ENCODE data around the gene ASB16.

Gene ASB16

GRCh38 chr17:44205962-44206824 is 35.7 kb downstream of the ASB16 start:
- no peak for DNase-seq (ENCODE audit: insufficient read length)
- no peak for TF ChIP-seq TAF1 (IDR thresholded peaks at IDR 0.05; ENCODE audit: borderline replicate concordance, low read depth, low read length)
- no peak; the same call in 1 of the 2 replicates for TF ChIP-seq POLR2AphosphoS5 (IDR thresholded peaks at IDR 0.05; ENCODE audit: low read depth, low read length)
- peak; percentile 40; the same call in 1 of the 2 replicates for TF ChIP-seq POLR2A (IDR thresholded peaks at IDR 0.05; ENCODE audit: low read depth, low read length)
- FAIRE-seq, result no peak

GRCh38 chr17:44206825-44207155 is 36.3 kb downstream of the ASB16 start:
- FAIRE-seq, result no peak
- TF ChIP-seq POLR2AphosphoS5 (IDR thresholded peaks at IDR 0.05; ENCODE audit: low read depth, low read length) (no peak), TAF1 (IDR thresholded peaks at IDR 0.05; ENCODE audit: borderline replicate concordance, low read depth, low read length) (no peak), POLR2A (IDR thresholded peaks at IDR 0.05; ENCODE audit: low read depth, low read length) (no peak)
- DNase-seq (ENCODE audit: insufficient read length), result no peak

- FAIRE-seq (no peak), DNase-seq (ENCODE audit: insufficient read length) (no peak)
These were observed 36.8 kb downstream of the ASB16 start for GRCh38 chr17:44207319-44207718.

GRCh38 chr17:44207743-44208142 is 37.2 kb downstream of the ASB16 start:
- TF ChIP-seq TAF1 (IDR thresholded peaks at IDR 0.05; ENCODE audit: borderline replicate concordance, low read depth, low read length) (no peak), POLR2A (IDR thresholded peaks at IDR 0.05; ENCODE audit: low read depth, low read length) (no peak)
- no peak for FAIRE-seq
- DNase-seq (ENCODE audit: insufficient read length), result no peak

More at GRCh38 chr17:44207319-44207718, 36.8 kb downstream of the ASB16 start:
- no peak for TF ChIP-seq TAF1 (IDR thresholded peaks at IDR 0.05; ENCODE audit: borderline replicate concordance, low read depth, low read length)
- TF ChIP-seq POLR2AphosphoS5 (IDR thresholded peaks at IDR 0.05; ENCODE audit: low read depth, low read length), result peak; percentile 10; the same call in 1 of the 2 replicates

GRCh38 chr17:44209786-44210341 is 39.4 kb downstream of the ASB16 start:
- TF ChIP-seq POLR2AphosphoS5 (IDR thresholded peaks at IDR 0.05; ENCODE audit: low read depth, low read length), result no peak; the same call in 1 of the 2 replicates
- no peak for TF ChIP-seq POLR2A (IDR thresholded peaks at IDR 0.05; ENCODE audit: low read depth, low read length)
- no peak for TF ChIP-seq TAF1 (IDR thresholded peaks at IDR 0.05; ENCODE audit: borderline replicate concordance, low read depth, low read length)
- no peak for DNase-seq (ENCODE audit: insufficient read length)
- no peak for FAIRE-seq

GRCh38 chr17:44210342-44211192 is 40.1 kb downstream of the ASB16 start:
- peak; percentile 79; the same call in 1 of the 2 replicates for TF ChIP-seq POLR2AphosphoS5 (IDR thresholded peaks at IDR 0.05; ENCODE audit: low read depth, low read length)
- TF ChIP-seq POLR2A (IDR thresholded peaks at IDR 0.05; ENCODE audit: low read depth, low read length), result peak; percentile 61
- no peak for TF ChIP-seq TAF1 (IDR thresholded peaks at IDR 0.05; ENCODE audit: borderline replicate concordance, low read depth, low read length)
- DNase-seq (ENCODE audit: insufficient read length), result peak; percentile 99
- FAIRE-seq, result peak; percentile 97

- no peak for DNase-seq (ENCODE audit: insufficient read length)
- no peak for FAIRE-seq
- TF ChIP-seq TAF1 (IDR thresholded peaks at IDR 0.05; ENCODE audit: borderline replicate concordance, low read depth, low read length) (no peak), POLR2AphosphoS5 (IDR thresholded peaks at IDR 0.05; ENCODE audit: low read depth, low read length) (peak; percentile 52; the same call in 1 of the 2 replicates), POLR2A (IDR thresholded peaks at IDR 0.05; ENCODE audit: low read depth, low read length) (0 out of 2 replicates have a peak, but pooled peaks have one; percentile 4)
These were observed 41.1 kb downstream of the ASB16 start for GRCh38 chr17:44211281-44212265.

- DNase-seq (ENCODE audit: insufficient read length) (no peak), FAIRE-seq (no peak)
- TF ChIP-seq POLR2A (IDR thresholded peaks at IDR 0.05; ENCODE audit: low read depth, low read length) (no peak; the same call in 1 of the 2 replicates), POLR2AphosphoS5 (IDR thresholded peaks at IDR 0.05; ENCODE audit: low read depth, low read length) (peak; percentile 80)
These were observed 42.3 kb downstream of the ASB16 start for GRCh38 chr17:44212507-44213402.

GRCh38 chr17:44213403-44214229 is 43.1 kb downstream of the ASB16 start:
- FAIRE-seq, result no peak
- DNase-seq (ENCODE audit: insufficient read length), result no peak
- TF ChIP-seq TAF1 (IDR thresholded peaks at IDR 0.05; ENCODE audit: borderline replicate concordance, low read depth, low read length), result no peak
- peak; percentile 79; the same call in 1 of the 2 replicates for TF ChIP-seq POLR2AphosphoS5 (IDR thresholded peaks at IDR 0.05; ENCODE audit: low read depth, low read length)
- TF ChIP-seq POLR2A (IDR thresholded peaks at IDR 0.05; ENCODE audit: low read depth, low read length), result peak; percentile 33; the same call in 1 of the 2 replicates
